SU-DHL-6 (cell line): ENCODE data around the gene PACS2.

ENCODE experiments used
- CTCF ChIP-seq: fragments of 200-600 bp; sonication (generic); IDR thresholded peaks from one replicate; pipeline ENCODE4 v1.5.1; 2017; ENCODE audit warnings: antibody characterized with exemption, mild to moderate bottlenecking, low read length, moderate library complexity; ENCODE audit not compliant: insufficient read depth, poor library complexity, severe bottlenecking
- EZH2phosphoT487 ChIP-seq: fragments of 200-600 bp; sonication (generic), shearing (Covaris generic); conservative IDR thresholded peaks from 2 replicates; pipeline ENCODE4 v1.6.1; 2018; ENCODE audit warnings: mild to moderate bottlenecking, antibody characterized with exemption, low read length, moderate library complexity, mixed read lengths

- TF ChIP-seq CTCF: no peak
- TF ChIP-seq EZH2phosphoT487: no peak
Measured at GRCh38 chr14:105348169-105348944, 33.8 kb downstream of the PACS2 start.
